H9 (cell line): ENCODE data around the gene FOXC2. TPM values are rescaled to one million over a fixed set of nuclear protein-coding genes. Genes with fewer than 3 reads are reported as not detected.

Experiments
- DNase-seq: peaks from one replicate; pipeline ENCODE4 v3.0.0-alpha.2; 2017
- H2AFZ ChIP-seq: one replicate; pipeline ENCODE4 v1.6.1; 2013; ENCODE audit warnings: mild to moderate bottlenecking, low read length, control low read depth, moderate library complexity
- H2AK5ac ChIP-seq: 2 replicates; pipeline ENCODE4 v1.6.1; 2013; ENCODE audit warnings: low read length, control low read depth, mixed read lengths; ENCODE audit not compliant: insufficient read length
- H2BK120ac ChIP-seq: one replicate; pipeline ENCODE4 v1.6.1; 2013; ENCODE audit warnings: low read depth, mild to moderate bottlenecking, low read length, control low read depth, inconsistent platforms; ENCODE audit not compliant: poor library complexity, severe bottlenecking
- H2BK12ac ChIP-seq: 2 replicates; pipeline ENCODE4 v1.6.1; 2013; ENCODE audit warnings: low read length, control low read depth, mixed read lengths, low read depth; ENCODE audit not compliant: insufficient read length
- H2BK15ac ChIP-seq: 2 replicates; pipeline ENCODE4 v1.6.1; 2013; ENCODE audit warnings: low read depth, low read length, control low read depth
- H2BK20ac ChIP-seq: one replicate; pipeline ENCODE4 v1.6.1; 2013; ENCODE audit warnings: low read depth, mild to moderate bottlenecking, low read length, control low read depth, inconsistent platforms; ENCODE audit not compliant: poor library complexity, severe bottlenecking
- H2BK5ac ChIP-seq: 2 replicates; pipeline ENCODE4 v1.6.1; 2013; ENCODE audit warnings: low read length, control low read depth, mixed read lengths; ENCODE audit not compliant: insufficient read length
- H3K14ac ChIP-seq: 2 replicates; pipeline ENCODE4 v1.6.1; 2013; ENCODE audit warnings: low read length, control low read depth; ENCODE audit not compliant: insufficient read depth
- H3K18ac ChIP-seq: 2 replicates; pipeline ENCODE4 v1.6.1; 2013; ENCODE audit warnings: low read depth, mild to moderate bottlenecking, mixed read lengths, low read length, control low read depth; ENCODE audit not compliant: insufficient read length
- H3K23ac ChIP-seq: 2 replicates; pipeline ENCODE4 v1.6.1; 2013; ENCODE audit warnings: low read length, control low read depth, mixed read lengths, low read depth; ENCODE audit not compliant: insufficient read length
- H3K23me2 ChIP-seq: 2 replicates; pipeline ENCODE4 v1.6.1; 2013; ENCODE audit warnings: low read depth, mild to moderate bottlenecking, mixed read lengths, low read length, control low read depth; ENCODE audit not compliant: insufficient read length, poor library complexity, severe bottlenecking
- H3K27ac ChIP-seq: 2 replicates; pipeline ENCODE4 v1.5.1; 2013; ENCODE audit warnings: low read length, control low read depth, mixed read lengths, low read depth; ENCODE audit not compliant: insufficient read length
- H3K27me3 ChIP-seq: 2 replicates; pipeline ENCODE4 v1.6.1; 2013; ENCODE audit warnings: low read length, control low read depth, inconsistent platforms; ENCODE audit not compliant: insufficient read depth
- H3K4ac ChIP-seq: 2 replicates; pipeline ENCODE4 v1.6.1; 2013; ENCODE audit warnings: low read depth, mild to moderate bottlenecking, control low read depth, inconsistent platforms, low read length, moderate library complexity
- H3K4me1 ChIP-seq: 2 replicates; pipeline ENCODE4 v1.6.1; 2013; ENCODE audit warnings: low read length, control low read depth, inconsistent platforms; ENCODE audit not compliant: insufficient read depth
- H3K4me2 ChIP-seq: 2 replicates; pipeline ENCODE4 v1.6.1; 2013; ENCODE audit warnings: low read length, control low read depth, mixed read lengths; ENCODE audit not compliant: insufficient read length, insufficient read depth
- H3K56ac ChIP-seq: 2 replicates; pipeline ENCODE4 v1.6.1; 2013; ENCODE audit warnings: low read depth, mild to moderate bottlenecking, mixed read lengths, low read length, control low read depth; ENCODE audit not compliant: insufficient read length
- H3K79me1 ChIP-seq: 2 replicates; pipeline ENCODE4 v1.6.1; 2013; ENCODE audit warnings: low read depth, mild to moderate bottlenecking, moderate library complexity, low read length, control low read depth, inconsistent platforms; ENCODE audit not compliant: insufficient read depth, poor library complexity, severe bottlenecking
- H3K79me2 ChIP-seq: 2 replicates; pipeline ENCODE4 v1.6.1; 2013; ENCODE audit warnings: low read length, control low read depth, inconsistent platforms; ENCODE audit not compliant: insufficient read depth
- H3K9ac ChIP-seq: 2 replicates; pipeline ENCODE4 v1.6.1; 2013; ENCODE audit warnings: low read length, control low read depth, mixed read lengths; ENCODE audit not compliant: insufficient read length; ENCODE audit errors: extremely low read depth
- H3K9me3 ChIP-seq: one replicate; pipeline ENCODE4 v1.6.1; 2013; ENCODE audit warnings: low read depth, low read length, inconsistent platforms; ENCODE audit not compliant: control insufficient read depth
- H3T11ph ChIP-seq: one replicate; pipeline ENCODE4 v1.6.1; 2013; ENCODE audit warnings: mild to moderate bottlenecking, low read length, control low read depth, inconsistent platforms
- H4K20me1 ChIP-seq: one replicate; pipeline ENCODE4 v1.6.1; 2013; ENCODE audit not compliant: control insufficient read depth, insufficient read length, insufficient read depth
- H4K5ac ChIP-seq: 2 replicates; pipeline ENCODE4 v1.6.1; 2013; ENCODE audit warnings: low read depth, mild to moderate bottlenecking, mixed read lengths, low read length, control low read depth; ENCODE audit not compliant: insufficient read length
- H4K8ac ChIP-seq: replicated peaks from 2 replicates; pipeline ENCODE4 v1.6.1; 2013; ENCODE audit warnings: low read length, control low read depth, mixed read lengths, low read depth; ENCODE audit not compliant: insufficient read length
- H4K91ac ChIP-seq: 2 replicates; pipeline ENCODE4 v1.6.1; 2013; ENCODE audit warnings: low read depth, mild to moderate bottlenecking, moderate library complexity, mixed read lengths, low read length, control low read depth; ENCODE audit not compliant: insufficient read length
- H3K27ac Mint-ChIP-seq, 3 experiments: 2 replicates in 2 of 3; 3 replicates in 1 of 3; pipeline ENCODE4 v1.8.0; 2020 to 2021; ENCODE audit warnings: mixed read lengths in 3 of 3, mild to moderate bottlenecking in 1 of 3, moderate library complexity in 1 of 3
- H3K27me3 Mint-ChIP-seq: 2 replicates; pipeline ENCODE4 v1.8.0; 2021; ENCODE audit warnings: low read depth, mild to moderate bottlenecking, moderate library complexity, mixed read lengths
- H3K36me3 Mint-ChIP-seq, 3 experiments: 2 replicates in 2 of 3; 3 replicates in 1 of 3; pipeline ENCODE4 v1.8.0; 2020 to 2021; ENCODE audit warnings: low read depth in 3 of 3, mixed read lengths in 3 of 3; ENCODE audit not compliant: insufficient read depth in 1 of 3
- H3K4me1 Mint-ChIP-seq, 2 experiments: 2 replicates each; pipeline ENCODE4 v1.8.0; 2020; ENCODE audit warnings: mixed read lengths in 2 of 2
- H3K4me3 Mint-ChIP-seq, 2 experiments: 2 replicates in 1 of 2; 3 replicates in 1 of 2; pipeline ENCODE4 v1.8.0; 2020 to 2021; ENCODE audit warnings: mild to moderate bottlenecking in 2 of 2, mixed read lengths in 2 of 2, moderate library complexity in 1 of 2
- H3K9me3 Mint-ChIP-seq, 2 experiments: 2 replicates in 1 of 2; 3 replicates in 1 of 2; pipeline ENCODE4 v1.8.0; 2020; ENCODE audit warnings: mild to moderate bottlenecking in 2 of 2, mixed read lengths in 2 of 2, moderate library complexity in 1 of 2
- CTCF ChIP-seq: fragments of 200-600 bp; sonication (generic); conservative IDR thresholded peaks from 3 replicates; pipeline ENCODE4 v1.8.0; 2021; ENCODE audit warnings: antibody characterized with exemption, mild to moderate bottlenecking
- WGBS: extraction: QIAGEN DNeasy Blood & Tissue Kit; methylation state at CpG from one replicate; pipeline ENCODE4 v1.1.7; 2013; ENCODE audit warnings: missing lambda C conversion rate, low lambda C conversion rate, mixed read lengths; ENCODE audit not compliant: insufficient read length; ENCODE audit errors: extremely low coverage; 5-methylcytosine and 5-hydroxymethylcytosine counted together
- total RNA-seq: library from RNA; stranded (reverse); gene quantifications from 2 replicates; pipeline ENCODE4 v1.2.1, GENCODE V29; 2021

Gene FOXC2
- total RNA-seq, 1 experiment from 2014 or later, result not detected

DNA sequence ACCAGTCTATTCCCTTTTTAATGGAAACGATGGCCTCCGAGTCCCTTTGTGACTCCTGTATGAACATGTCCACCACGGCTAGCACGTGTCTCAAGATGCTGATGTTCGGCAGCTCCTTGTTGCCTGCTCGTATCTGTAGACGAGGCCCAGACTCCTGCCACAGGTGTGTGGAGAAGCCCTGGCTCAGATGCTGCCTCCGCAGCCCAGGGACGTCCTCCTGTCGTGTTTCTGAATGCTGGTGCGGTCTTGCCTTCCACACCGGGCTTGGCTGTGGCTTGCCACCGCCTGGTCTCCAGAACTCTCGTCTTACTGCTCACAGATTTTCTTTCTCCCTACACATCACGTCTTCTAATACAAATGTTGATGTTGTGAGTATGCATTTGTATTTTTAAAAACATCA is 39.3 kb upstream of the FOXC2 start:
- H4K5ac ChIP-seq, result no peak overlapping the region
- H4K8ac ChIP-seq, result no peak overlapping the region
- H2BK15ac ChIP-seq, result no peak overlapping the region
- Mint-ChIP-seq H3K27ac (no peak overlapping the region; a peak in 1 of 7 replicates), H3K9me3 (peaks cover 0 to 5% of the 10 kb centered on the region in 2 experiments; a peak in 2 of 5 replicates), H3K4me3 (no peak overlapping the region), H3K36me3 (peaks cover 0 to 5% (median 0%) of the 10 kb centered on the region in 3 experiments; a peak in 1 of 7 replicates), H3K4me1 (peaks cover 2 to 12% of the 10 kb centered on the region in 2 experiments; a peak in 3 of 4 replicates), H3K27me3 (peaks cover 21% of the 10 kb centered on the region)
- H3K27me3 ChIP-seq, result no peaks in the 10 kb centered on the region
- no peak overlapping the region for H3T11ph ChIP-seq
- H2AFZ ChIP-seq, result no peak overlapping the region
- H2BK5ac ChIP-seq, result no peak overlapping the region
- H3K9ac ChIP-seq, result no peak overlapping the region
- no peaks in the 10 kb centered on the region for H3K79me1 ChIP-seq
- no peaks in the 10 kb centered on the region for H3K23me2 ChIP-seq
- H4K20me1 ChIP-seq, result no peaks in the 10 kb centered on the region
- H2BK12ac ChIP-seq, result no peak overlapping the region
- H2BK120ac ChIP-seq, result no peak overlapping the region
- H4K91ac ChIP-seq, result no peak overlapping the region
- no peak overlapping the region for H2BK20ac ChIP-seq
- no peak overlapping the region for H3K56ac ChIP-seq
- no peak for TF ChIP-seq CTCF
- H3K23ac ChIP-seq, result no peak overlapping the region
- H3K4ac ChIP-seq, result no peak overlapping the region
- WGBS, result no CpG with 5 or more reads among the region's 15 CpGs
- no peaks in the 10 kb centered on the region for H3K9me3 ChIP-seq
- no peaks in the 10 kb centered on the region for H3K79me2 ChIP-seq
- DNase-seq, result no peak
- no peak overlapping the region for H3K18ac ChIP-seq
- no peak overlapping the region for H3K27ac ChIP-seq
- no peaks in the 10 kb centered on the region for H3K4me1 ChIP-seq
- H3K14ac ChIP-seq, result no peak overlapping the region
- H2AK5ac ChIP-seq, result no peak overlapping the region
- H3K4me2 ChIP-seq, result no peak overlapping the region
